Stimulated activated CD8-positive, alpha-beta memory T cell treated with anti-CD3 and anti-CD28 coated beads, Interleukin-15, amount 100 ng/mL, for 24 hours (primary cell): ENCODE data around the gene DOCK9.
"Not testable (repeated sequence)": the region's sequence is repeated elsewhere in the genome, so short reads cannot be mapped to it uniquely, and the experiment has no call there.

Source experiments
- DNase-seq: peaks from one replicate; pipeline ENCODE4 v3.0.0-alpha.2; 2020; ENCODE audit warnings: low read depth

DOCK9 gene

DNA sequence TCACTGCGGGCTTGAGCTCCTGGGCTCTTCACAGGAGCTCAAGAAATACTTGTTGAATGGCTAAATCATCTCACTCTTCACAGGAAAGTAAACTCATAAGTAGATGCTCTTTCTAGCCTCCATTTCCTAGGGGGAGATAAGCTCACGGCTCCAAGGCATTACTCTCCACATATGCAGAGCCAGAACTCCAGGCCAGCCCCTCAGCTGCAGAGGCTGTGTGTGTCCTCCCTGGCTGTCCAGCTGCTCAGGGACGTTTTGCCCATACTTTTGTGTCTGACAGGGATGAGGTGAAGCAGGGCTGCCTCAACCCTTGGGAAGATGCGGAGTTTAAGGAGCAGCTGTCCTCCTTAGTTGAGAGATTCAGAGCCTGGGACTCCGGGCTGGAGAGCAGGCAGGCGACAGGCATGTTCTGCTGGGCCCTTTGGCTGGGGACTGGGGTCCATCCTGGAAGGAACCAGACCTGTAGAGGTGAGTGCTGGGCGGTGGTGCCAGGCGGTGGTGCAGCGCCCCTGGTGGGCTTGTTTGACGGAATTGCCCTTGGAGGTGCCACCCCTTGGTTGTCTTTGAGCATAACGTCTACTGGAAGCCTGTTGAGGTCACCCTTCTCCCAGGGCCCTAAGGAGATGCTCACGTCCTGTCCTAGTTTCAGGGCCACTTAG, 204.9 kb downstream of the DOCK9 start:
- DNase-seq = no peak

DNA sequence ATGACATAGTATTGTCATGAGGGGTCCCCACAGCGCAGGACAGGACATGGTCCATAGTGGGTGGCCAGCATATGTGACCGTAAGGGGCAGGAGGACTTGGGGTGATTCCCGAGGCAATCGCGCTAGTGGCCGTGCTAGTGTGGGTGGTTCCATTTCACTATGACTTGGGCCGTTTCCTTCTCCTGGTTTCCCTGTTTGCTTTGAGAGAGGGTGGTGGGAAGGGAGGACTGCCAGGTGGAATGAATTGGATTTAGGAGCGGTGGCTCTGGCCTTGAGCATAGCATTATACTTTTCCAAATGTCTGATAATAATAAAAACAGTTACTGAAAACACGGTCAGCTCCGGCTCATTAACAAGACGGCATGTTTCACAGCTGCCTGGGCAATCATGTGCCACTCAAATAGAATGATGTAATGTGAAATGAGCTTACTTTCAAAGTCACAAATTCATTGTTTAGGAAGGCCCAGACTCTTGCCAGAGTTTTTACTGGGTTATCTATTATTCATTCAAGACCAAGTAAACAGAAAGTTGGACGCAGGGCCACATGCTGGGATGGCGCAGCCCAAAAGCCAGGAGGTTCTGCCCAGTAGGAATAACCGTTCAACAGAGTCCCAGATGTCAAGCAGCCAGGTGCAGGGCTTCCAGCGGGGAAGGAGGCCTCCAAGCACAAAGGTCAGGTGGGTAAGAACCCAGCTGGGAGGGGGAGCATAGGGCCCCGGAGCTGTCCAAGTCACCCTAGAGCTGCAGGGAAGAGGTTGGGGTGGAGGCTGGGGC, 205.8 kb downstream of the DOCK9 start:
- DNase-seq = no peak

DNA sequence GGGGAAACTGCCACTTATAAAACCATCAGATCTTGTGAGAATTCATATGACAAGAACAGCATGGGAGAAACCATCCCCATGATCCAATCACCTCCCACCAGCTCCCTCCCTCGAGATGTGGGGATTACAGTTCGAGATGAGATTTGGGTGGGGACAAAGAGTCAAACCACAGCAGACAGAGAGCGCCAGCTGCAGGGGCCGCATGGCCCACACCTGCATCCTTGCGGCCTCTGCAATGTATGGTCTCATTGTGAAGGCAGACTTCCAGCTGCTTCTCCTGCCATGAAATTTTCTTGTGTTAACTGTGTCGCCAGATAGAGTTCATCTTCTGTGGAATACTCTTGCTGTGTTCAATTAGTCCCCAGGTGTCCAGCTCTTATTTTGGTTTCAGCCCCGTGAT, 208.1 kb downstream of the DOCK9 start:
- DNase-seq = no peak

DNA sequence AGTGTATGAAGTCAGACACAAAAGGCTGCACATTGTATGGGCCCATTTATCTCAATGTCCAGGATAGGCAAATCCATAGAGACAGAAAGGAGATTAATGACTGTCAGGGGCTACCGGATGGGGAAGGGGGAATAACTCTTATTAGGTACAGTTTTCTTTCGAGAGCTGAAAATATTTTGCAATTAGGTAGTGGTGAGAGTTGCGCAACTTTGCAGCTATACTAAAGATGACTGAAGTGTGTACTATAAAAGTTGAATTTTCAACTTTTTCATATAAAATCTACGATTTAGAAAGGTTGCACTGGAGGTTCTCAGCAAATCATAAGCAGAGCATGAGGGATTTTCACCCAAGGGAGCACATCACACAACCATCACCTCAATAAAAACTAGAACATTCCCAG, 209.3 kb downstream of the DOCK9 start:
- no peak for DNase-seq

DNA sequence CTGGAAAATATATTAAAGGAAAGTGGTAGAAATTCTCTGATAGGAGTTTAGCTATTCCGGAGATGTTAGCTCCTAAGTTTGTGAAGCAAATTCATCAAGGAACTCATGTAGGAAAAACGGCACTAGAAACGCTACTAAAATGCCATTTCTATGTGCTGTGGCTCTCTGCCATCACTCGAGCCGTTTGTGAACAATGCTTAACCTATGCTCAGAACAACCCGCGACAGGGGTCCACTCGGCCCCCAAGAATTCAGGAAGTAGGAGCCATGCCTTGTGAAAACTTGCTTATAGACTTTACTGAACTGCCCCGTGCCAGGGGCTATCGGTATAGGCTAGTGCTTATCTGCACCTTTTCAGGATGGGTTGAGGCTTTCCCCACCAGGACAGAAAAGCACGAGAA, 211.2 kb downstream of the DOCK9 start:
- no peak for DNase-seq

DNA sequence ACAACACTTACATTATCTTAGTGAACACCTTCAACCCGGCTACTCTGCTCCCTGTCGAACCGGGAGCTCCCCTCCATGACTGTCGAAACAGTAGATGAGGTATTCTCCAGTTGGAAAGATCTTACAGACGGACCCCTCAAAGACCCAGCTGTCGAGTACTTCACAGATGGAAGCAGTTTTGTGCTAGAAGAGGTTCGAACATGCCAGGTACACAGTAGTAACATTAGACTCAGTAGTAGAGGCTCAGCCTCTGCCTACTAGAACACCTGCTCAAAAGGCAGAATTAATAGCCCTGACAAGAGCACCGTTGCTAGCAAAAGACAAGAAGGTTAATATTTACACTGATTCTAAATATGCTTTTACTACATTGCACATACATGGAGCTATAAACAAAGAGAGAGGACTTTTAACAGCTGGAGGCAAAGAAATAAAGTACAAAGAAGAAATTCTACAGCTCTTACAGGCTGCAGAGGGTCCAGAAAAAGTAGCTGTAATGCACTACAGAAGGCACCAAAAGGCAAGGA, 211.8 kb downstream of the DOCK9 start:
- DNase-seq = no peak

DNA sequence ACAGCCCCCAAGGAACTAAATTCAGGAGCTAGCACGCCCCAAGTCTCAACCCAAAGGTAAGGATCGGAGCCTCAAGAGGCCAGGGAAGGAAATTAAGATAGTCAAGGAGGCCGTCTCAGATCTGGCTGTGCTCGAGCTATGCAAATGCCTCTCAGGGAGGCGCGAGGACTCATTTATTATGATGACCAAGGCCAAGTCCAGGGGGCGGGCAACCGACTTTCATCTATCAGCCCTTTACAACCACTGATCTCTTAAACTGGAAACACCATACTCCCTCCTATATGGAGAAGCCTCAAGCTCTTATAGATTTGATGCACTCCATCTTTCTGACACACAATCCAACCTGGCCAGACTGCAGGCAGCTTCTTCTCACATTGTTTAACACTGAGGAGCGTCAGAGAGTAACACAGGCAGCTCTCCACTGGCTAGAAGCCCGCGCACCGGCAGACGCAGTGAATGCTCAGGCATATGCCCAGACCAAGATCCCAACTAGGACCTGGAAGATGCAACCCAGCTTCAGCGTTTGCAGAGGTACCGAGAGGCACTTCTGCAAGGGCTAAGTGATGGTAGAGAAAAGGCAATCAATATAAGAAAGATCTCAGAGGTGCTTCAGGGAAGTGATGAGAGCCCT, 215.8 kb downstream of the DOCK9 start:
- no peak for DNase-seq

DNA sequence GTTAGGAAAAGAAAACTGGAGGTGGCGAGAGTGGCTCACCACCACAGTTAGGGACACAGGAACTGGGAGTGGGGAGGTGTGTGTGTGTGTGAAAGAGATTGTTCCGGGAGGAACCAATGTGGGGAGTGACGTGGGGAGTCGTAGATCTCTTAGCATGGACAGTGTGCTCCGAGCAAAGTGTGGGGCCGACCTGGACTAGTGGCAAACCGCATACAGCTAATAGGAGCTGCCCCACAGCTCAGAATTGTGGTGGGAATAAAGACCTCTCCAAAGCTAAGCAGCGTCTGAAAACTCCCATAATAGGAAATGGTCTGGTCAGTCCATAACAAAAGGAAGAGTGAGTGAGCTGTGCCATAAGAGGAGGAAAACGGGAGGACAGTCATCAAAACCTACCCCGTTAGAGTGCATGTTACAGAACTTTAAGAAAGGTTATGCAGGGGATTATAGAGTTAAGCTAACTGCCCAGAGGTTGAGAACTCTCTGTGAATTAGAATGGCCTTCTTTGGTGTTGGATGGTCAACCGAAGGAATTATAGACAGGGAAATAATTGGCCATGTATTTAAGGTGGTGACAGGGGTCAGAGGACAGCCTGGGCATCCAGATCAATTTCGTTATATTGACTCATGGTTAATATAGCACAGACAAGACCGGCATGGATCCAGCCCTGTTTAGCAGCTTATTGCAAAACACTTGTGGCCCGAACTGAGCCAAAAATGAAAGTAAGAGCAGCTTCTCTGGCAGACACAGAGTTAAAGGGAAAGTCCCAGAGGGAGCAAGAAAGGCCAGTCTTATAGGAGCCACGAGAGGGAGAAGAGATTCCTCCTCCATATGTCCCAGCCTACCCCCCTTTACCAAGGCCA, 216.5 kb downstream of the DOCK9 start:
- DNase-seq = no peak

DNA sequence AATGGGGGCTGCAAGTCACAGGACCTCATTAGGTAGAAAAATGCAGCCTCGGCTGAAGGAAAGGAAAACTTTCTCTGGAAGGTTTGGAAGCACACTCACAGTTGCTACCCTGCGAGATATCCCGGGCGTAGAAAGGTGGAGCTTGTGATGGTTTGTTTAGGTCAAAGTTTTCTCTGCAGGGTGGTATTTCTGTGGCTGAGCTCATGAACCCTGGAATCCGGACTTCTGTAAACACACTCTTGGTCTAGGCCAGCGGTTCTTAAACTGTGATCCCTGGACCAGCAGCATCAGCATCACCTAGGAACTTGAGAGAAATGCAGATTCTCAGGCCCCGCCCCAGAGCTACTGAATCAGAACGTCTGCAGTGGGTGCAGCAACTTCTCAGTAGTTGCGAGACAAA, 222.1 kb downstream of the DOCK9 start:
- no peak for DNase-seq

DNA sequence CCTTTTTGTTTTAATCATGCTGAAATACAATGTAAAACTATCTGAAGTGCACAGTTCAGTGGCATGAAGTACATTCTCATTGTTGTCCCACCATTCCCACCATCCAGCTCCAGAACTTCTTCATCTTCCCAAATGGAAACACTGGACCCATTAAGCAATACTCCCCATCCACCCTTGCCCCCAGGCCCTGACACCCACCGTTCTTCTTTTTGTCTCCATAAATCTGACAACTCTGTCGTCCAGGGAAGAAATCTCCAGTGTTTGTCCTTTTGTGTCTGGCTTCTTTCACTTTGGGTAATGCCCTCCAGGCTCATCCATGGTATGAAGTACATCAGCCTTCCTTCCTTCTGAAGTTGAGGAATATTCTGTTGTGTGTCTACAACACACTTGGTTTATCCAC, 222.7 kb downstream of the DOCK9 start:
- no peak for DNase-seq

DNA sequence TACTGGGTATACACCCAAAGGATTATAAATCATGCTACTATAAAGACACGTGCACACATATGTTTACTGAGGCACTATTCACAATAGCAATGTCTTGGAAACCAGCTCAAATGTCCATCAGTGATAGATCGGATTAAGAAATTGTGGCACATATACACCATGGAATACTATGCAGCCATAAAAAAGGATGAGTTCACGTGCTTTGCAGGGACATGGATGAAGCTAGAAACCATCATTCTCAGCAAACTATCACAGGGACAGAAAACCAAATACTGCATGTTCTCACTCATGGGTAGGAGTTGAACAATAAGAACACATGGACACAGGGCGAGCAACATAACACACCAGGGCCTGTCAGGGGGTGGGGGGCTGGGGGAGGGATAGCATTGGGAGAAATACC, 223.4 kb downstream of the DOCK9 start:
- not testable (repeated sequence) for DNase-seq

DNA sequence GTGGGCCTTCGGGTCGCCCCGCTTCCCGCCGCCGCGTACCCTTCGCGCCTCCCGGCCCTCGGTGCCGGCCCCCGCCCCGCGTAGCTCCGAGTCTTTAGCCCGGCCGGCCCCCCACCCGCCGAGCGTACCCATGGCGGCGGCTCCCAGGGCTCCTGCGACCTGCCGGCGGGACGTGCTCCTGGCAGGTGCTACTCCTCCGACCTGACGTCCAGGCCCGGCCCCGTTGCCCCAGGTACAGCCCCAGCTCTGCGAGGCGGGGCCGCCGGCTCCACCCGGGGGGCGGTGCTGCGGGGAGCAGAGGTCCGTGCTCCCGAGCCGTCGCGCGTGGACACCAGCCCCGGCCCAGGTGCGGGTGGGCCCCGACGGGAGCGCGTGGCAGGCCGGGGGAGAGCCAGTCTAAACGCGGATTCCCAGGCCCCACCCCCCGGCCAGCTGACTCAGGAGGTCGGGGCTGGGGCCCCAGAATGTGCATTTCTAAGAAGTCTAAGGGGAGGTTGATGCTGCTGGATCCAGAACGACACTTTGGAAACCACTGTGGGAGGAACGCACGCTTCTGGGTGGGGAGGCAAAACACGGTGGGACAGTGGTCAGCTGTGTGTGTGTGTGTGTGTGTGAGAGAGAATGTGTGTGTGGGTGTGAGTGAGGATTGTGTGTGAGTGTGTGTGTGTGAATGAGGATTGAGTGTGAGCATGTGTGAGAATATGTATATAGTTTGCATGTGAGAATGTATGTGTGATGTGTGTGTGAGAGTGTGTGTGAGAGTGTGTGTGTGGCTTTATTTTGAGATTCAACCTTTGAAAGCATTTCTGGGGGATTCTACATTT, 225.2 kb downstream of the DOCK9 start, which contains the start of gene SLC15A1:
Gene SLC15A1 (minus strand): TSS at position 206 of the 824 bp plus-strand sequence. CDS start 74 bp downstream, at position 132.
- no peak for DNase-seq

DNA sequence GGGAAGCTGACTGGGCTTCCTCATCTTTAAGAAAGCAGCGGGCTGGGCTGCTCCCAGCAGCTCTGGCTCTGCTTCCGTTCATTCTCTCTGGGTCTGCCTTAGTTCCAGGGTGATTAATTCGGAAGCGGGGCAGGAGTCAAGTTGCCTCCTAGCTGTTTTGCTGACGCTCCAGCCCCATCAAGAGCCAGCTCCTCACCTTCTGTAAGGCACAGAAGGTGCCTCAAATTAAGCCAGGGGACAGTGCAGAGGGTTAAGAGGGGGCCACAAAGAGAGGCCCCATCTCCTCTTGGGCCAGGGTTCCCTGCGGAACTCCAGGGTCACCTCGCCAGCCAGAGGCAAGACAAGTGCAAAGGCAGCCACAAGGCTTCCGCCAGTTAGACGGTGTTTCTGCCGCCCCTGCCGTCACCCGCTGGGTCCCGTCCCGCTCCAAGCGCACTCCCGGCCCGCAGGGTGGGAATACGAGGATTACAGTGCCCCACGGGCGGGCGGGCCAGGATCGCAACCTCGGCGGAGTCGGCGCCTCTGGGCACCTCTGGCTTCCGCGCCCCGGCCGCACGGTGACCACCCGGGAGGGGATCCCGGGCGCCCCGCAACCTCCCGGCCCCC, 225.9 kb downstream of the DOCK9 start:
- no peak for DNase-seq

DNA sequence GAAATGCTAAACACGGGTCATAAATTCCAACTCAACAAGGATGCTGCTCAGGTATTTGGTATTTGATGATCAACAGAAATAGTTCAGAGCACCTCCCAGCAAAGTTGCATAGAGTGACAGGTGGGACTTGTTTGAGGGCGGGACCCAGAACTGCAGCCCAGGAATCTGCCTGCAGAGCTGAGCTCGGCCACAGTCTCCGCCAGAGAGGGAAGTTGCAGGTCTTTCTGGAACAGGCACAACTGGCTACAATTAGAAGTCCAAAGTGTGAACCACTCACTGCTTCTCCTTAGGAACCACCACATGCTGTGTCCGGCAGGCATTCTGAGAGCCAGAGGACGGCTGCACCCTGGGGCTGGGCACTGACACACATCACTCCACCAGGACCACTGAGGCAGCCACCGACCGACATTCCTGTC, 226.5 kb downstream of the DOCK9 start:
- no peak for DNase-seq

DNA sequence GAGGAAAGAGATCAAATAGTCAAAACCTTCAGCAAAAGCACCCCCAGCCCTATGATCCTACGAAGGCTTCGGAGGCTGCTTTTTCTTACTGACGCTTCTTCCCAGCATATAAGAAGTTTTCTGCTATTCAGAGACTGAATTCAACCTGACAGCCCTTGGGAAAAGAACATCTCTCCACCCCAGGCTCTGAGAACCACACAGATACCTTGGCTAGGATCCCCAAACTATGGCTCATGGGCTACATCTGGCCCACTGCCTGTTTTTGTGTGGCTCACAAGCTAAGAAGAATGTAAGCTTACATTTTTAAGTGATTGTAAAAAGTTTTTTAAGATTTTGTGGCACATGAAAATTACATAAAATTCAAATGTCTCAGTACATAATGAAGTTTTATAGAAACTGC, 228.4 kb downstream of the DOCK9 start:
- no peak for DNase-seq

DNA sequence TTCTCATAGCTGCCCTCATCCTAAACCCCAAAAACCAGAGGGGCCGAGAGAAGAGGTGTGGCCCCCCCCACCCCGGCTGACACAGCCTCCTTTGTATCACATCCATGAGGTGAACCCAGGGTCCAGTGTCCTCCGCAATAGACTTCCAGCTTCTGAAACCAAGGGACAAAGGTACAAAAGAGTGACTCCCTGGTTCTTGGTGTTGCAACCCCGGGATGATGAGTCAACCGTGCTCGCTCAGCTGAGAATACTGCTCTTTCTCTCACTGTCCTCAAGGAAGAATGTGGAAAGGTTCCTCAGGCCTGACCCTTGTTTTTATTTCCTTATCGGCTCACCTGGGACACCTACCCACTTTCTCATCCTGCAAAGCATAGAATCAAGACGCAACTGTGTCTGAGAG, 230.9 kb downstream of the DOCK9 start:
- no peak for DNase-seq
